CD4-positive, alpha-beta T cell treated with Interleukin-1 beta for 1 hour (primary cell): ENCODE data around the gene CSF2RB.
A peak's percentile ranks its signal among the peaks of the same experiment; 100 is the strongest.

Source experiments
- DNase-seq, 2 donors: peaks; one replicate each; pipeline ENCODE4 v3.0.0-alpha.2; 2020 to 2022

CSF2RB gene

GRCh38 chr22:36913427-36914389 lies at the start of gene CSF2RB:
CSF2RB (plus strand) TSS chr22:36913628; CDS start chr22:36922208, 8,580 bp downstream.
- peak; percentile 15 to 54 for DNase-seq

DNA sequence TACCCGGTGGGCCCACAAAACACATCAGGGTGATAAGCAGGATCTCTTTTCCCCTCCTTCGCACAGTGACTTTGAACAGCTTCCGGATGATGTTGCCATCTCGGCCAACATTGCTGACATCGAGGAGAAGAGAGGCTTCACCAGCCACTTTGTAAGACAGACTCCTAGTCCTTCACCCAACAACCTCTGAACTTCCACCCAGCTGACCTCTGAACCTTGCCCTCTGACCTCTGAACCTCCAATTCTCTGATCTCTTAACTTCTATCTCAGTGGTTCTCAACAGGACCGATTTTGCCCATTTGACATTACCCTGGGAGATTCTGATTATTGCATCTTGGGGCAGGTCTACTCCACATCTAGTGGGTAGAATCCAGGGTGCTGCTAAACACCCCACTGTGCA lies 49.4 kb upstream of the CSF2RB start:
- DNase-seq = no peak

DNA sequence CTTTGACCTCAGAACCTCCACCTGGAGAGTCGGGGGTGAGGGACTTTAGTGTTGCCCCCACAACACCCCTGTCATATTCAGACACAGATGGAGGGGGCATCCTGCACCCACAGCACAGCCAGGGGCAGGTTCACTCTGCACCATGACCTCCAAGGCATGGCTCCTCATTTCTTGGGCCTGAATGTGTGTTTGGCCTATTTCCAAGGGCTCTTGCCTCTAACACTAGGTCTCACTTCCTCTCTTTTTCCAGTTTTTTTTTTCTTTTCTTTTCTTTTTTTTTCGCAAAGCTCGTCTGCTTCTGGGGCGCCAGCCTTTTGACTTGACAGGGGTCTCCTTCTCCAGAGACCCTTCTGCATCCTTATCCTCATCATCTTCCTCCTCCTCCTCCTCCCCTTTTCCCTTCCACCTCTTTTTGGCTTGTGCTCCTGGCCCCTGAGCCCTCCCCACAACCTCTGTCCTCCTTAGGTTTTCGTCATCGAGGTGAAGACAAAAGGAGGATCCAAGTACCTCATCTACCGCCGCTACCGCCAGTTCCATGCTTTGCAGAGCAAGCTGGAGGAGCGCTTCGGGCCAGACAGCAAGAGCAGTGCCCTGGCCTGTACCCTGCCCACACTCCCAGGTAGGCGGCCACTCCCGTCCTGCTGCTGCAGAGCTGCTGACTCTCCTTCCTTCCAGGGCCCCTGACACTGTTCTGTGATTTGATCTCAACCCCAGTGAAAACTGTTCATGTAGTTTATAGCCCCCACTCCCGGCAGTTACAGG lies 48.8 kb upstream of the CSF2RB start:
- no peak for DNase-seq

GRCh38 chr22:36865346-36865745 lies 48.1 kb upstream of the CSF2RB start:
- no peak for DNase-seq

- DNase-seq = no peak
These were observed 45.7 kb upstream of the CSF2RB start for GRCh38 chr22:36867695-36868094.

DNA sequence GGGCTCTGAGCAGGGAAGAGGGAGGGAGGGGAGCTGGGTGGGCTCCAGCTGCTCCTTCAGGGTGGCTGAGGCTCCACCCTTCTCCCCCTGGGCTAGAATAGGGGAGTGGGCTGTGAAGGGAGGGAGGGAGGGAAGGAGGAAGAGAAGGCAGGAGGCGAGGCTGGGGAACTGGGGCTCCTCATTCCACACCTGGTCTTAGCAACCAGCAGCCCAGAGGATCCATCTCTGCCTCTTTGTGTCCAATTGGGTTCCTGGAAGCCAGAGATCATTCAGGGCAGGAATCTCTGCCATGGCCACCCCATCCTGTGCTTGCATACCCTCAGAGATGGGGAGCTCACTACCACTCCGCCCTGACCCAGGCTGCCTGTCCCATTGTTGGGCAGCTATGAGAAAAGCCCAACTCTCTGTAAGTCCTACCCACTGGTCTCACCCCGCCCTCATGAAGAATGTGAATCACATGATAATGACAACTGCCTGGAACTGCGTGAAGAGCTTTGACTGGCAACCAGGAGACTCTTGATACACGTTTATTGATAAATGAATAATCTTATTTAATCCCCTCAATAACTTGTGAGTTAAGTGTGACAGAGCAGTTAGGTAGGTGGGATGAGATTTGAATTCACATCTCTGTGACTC lies 44.8 kb upstream of the CSF2RB start:
- DNase-seq = no peak

- DNase-seq = no peak
These were observed 43.2 kb upstream of the CSF2RB start for GRCh38 chr22:36870250-36870649.

- no peak for DNase-seq
These were observed 41.8 kb upstream of the CSF2RB start for GRCh38 chr22:36871669-36872081.

DNA sequence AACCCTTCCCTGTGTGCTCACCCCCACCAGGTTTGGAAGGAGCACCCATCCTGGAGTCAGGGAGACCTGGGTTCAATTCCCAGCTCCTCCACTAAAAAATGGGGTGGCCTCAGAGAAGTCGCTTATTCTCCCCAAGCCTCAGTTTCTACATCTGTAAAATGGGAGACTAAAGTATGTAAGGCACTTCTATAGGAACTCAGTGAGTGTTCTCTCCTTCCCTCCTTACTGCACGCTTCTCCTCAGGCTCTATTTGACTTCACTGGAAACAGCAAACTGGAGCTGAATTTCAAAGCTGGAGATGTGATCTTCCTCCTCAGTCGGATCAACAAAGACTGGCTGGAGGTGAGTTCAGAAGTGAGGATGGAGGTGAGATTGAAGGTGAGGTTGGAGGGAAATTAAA lies 41.3 kb upstream of the CSF2RB start:
- no peak for DNase-seq

GRCh38 chr22:36872866-36873498 lies 40.4 kb upstream of the CSF2RB start:
- DNase-seq = no peak

DNA sequence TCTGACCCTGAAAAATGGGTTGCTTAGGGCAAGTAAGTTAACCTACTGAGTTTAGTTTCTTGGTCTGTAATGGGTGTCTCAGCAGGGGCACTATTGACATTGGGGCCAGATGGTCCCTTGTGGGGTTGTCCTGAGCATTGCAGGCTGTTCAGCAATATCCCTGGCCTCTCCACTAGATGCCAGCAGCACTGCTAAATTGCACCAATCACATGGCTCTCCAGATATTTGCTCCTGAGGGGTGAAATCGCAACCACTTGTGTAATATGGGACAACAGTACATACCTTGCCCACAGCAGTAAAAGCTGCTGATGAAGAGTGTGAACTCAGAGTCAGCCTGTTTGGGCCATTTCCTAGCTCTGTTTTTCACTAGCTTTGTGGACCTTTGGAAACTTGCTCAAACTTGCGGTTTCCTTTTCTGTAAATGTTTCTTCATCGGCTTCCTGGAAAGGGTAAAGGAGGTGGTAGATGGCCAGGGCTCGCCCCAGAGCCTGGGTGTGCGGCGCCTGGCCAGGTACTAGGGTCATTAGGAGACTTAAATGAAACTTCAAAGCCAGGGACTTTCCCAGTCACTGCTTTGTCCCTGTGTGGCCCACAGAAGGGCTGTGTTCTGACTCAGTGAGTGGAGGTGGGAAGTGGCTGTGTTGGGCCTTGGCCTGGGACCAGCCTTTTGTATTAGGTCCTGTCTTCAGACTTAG lies 39.7 kb upstream of the CSF2RB start:
- DNase-seq = peak; percentile 32

- DNase-seq = no peak
These were observed 39.1 kb upstream of the CSF2RB start for GRCh38 chr22:36874309-36874696.

- DNase-seq = no peak
These were observed 38.7 kb upstream of the CSF2RB start for GRCh38 chr22:36874736-36875135.

DNA sequence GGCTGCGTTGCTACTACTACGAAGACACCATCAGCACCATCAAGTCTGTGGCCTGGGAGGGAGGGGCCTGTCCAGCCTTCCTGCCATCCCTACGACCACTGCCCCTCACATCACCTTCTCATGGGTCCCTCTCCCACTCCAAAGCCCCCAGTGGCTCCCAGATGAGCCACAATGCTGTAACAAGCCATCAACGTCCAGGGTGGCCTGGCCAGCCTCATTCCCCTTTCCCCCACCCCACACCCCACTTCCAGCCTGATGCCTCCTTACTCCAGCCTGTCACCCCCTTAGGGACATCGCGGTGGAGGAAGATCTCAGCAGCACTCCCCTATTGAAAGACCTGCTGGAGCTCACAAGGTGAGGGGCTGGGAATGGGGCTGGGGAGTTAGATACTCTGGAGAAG lies 37.7 kb upstream of the CSF2RB start:
- DNase-seq = no peak

DNA sequence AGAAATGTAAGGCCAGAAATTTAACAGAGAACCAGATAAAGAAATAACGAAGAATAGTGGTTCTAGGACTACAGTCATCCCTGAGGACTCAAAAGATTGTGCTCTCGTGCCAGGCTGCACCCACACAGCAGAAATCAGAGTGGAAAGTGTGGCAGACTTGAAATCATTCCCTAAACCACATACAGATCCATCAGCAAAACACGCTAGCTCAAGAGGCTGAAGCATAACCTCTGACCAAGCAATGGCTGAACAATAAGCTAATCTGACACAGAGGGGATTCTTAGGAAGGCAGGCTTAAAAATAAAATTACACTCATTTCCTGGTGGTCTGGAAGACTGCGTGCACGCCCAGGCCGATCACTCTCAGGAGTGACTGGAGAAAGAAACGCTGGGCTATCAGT lies 33.7 kb upstream of the CSF2RB start:
- DNase-seq = no peak

DNA sequence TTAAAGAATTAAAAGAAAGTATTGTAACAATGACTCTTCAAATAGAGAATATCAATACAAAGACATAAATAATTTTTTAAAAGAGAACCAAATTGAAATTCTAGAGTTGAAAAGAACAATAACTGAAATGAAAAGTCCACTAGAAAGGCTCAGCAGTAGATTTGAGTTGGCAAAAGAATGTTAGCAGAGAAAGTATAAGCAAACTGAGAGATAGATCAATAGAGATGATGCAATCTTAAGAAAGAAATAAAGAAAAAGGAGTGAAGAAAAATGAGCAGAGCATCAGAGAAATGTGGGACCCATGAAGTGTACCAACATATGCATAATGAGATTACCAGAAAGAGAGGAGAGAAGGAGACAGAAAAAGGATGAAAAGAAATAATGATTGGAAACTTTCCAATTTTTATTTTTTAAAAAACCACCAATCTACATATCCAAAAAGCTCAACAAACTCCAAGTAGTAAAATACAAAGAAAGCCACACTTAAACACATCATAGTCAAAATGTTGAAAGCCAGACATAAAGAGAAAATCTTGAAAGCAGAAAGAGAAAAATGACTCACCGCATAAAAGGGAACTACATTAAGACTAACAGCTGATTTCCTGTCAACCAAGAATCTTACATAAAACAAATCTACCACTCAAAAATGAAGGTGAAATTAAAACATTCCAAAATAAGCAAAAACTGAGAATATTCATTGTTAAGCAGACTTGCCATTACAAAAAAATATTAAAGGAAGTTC lies 31.8 kb upstream of the CSF2RB start:
- DNase-seq = no peak

DNA sequence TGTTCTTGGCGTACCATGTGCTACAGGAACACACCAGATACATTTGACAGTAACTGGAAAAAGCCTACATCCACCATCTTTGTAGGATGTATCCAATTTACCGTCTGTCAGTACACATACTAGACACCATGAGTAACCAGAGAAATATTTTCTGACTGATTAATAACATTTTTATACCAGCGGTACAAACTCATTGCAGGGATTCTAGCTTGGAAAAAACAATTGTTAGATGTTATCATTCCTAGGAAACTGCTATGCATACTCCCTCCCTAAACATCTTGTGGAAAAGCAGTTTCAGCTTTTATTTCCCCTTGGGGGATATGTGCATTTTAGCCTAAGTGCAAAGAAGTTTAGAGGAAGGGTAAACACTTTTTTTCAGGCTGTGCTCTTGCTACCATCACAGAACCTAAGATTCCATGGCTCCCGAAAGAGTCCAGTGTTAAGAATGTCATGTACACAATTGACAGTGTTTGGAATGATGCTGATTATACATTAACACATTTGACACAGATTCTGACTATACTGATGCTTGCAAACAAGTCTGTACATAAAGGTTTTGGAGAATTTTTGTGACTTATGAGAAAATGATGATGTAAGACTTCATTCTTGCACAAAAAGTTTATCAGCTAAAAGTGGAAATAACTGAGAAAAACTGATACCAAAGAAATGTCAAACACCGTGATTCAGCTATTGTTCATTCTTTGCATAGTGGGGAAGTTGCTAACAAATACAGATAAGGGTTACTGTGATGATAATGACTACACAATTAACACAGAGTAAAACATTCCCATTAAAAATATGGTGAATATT lies 28.9 kb upstream of the CSF2RB start:
- DNase-seq = no peak

DNA sequence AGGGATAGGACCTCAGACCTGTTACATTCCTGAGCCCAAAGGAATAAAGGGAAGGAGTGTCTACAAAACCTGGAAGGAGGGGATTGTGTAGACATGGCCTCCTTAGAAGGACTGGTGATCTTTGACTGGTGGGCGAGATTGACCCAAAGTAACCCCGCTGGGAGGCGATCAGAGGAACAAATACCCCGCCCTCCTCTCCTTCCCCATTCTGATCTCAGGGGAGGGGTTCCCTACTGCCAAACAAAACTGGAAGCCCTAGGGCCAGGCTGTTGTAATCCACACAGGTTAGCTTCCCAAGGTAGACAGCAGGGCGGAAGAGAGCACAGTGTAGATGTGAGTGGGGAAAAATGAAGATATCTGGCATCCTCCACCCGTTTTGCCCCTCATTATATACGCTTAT lies 28.0 kb upstream of the CSF2RB start:
- peak in 1 of 2 donors; percentile 21 for DNase-seq

- no peak for DNase-seq
These were observed 27.4 kb upstream of the CSF2RB start for GRCh38 chr22:36886016-36886415.

- peak in 1 of 2 donors; percentile 31 for DNase-seq
These were observed 26.3 kb upstream of the CSF2RB start for GRCh38 chr22:36887162-36887561.

GRCh38 chr22:36891646-36892045 lies 21.8 kb upstream of the CSF2RB start:
- DNase-seq = no peak
